Heart right ventricle (tissue), 16 donors: ENCODE measurements around the gene KCNQ5. TPM values are rescaled to one million over a fixed set of nuclear protein-coding genes. Genes with fewer than 3 reads are reported as not detected.

ENCODE experiments used
- ATAC-seq, 8 donors: fragments of 200-7000 bp; cut with Tn5 transposase; one replicate each; pipeline ENCODE4 v1.9.1; 2020; ENCODE audit warnings: mild to moderate bottlenecking in 8 of 8, moderate library complexity in 8 of 8, moderate number of reproducible peaks in 1 of 8
- DNase-seq, 2 donors: peaks; one replicate each; pipeline ENCODE4 v3.0.0-alpha.2; 2020
- H3K27ac ChIP-seq, 10 donors: fragments of 200-600 bp; sonication (generic) in 2 of 10; one replicate each; pipeline versions ENCODE4 v1.5.0 to v1.8.0; 2020 to 2022; ENCODE audit warnings: mild to moderate bottlenecking in 3 of 10
- H3K27me3 ChIP-seq, 7 donors: fragments of 200-600 bp; one replicate each; pipeline ENCODE4 v1.8.0; 2021 to 2022; ENCODE audit warnings: mild to moderate bottlenecking in 2 of 7
- H3K36me3 ChIP-seq, 9 donors: fragments of 200-600 bp; sonication (generic) in 1 of 9; one replicate each; pipeline versions ENCODE4 v1.5.0 to v1.8.0; 2020 to 2022; ENCODE audit warnings: mild to moderate bottlenecking in 2 of 9
- H3K4me1 ChIP-seq, 9 donors: fragments of 200-600 bp; sonication (generic) in 1 of 9; one replicate each; pipeline versions ENCODE4 v1.5.0 to v1.8.0; 2020 to 2022; ENCODE audit warnings: mild to moderate bottlenecking in 4 of 9
- H3K4me3 ChIP-seq, 10 donors: fragments of 200-600 bp; sonication (generic) in 2 of 10; one replicate each; pipeline versions ENCODE4 v1.5.0 to v1.8.0; 2020 to 2022; ENCODE audit warnings: mild to moderate bottlenecking in 7 of 10, moderate library complexity in 2 of 10
- H3K9me3 ChIP-seq, 11 donors: fragments of 200-600 bp in 10 of 11; sonication (generic) in 2 of 11; one replicate each; pipeline versions ENCODE4 v1.5.0 to v1.8.0; 2013 to 2022; ENCODE audit warnings: mild to moderate bottlenecking in 2 of 11, control low read depth in 1 of 11, moderate library complexity in 1 of 11
- WGBS, 2 donors: extraction: QIAGEN DNeasy Blood & Tissue Kit; methylation state at CpG; one replicate each; pipeline ENCODE4 v1.1.7; 2013; ENCODE audit warnings: inconsistent platforms in 1 of 2; 5-methylcytosine and 5-hydroxymethylcytosine counted together
- intact Hi-C, 10 donors: fragments of 100-400 bp; cut with DNase I; formaldehyde crosslinking; loops; one replicate each; pipeline versions ENCODE4 v1.11.1 to v1.14.2; 2022
- polyA plus RNA-seq, 2 donors: library from polyadenylated mRNA; stranded (reverse); fragments of 200-250 nt; gene quantifications; one replicate each; pipeline ENCODE4 v1.2.3, GENCODE V29; 2013
- total RNA-seq, 10 donors: library from RNA; stranded (reverse); fragmentation: NEBNext Ultra II Directional in 3 of 10; extraction: Animal tissue kit (Norgen Biotek cat#: 25700) in 3 of 10; gene quantifications; one replicate each; pipeline versions ENCODE4 v1.2.1 to v1.2.4, GENCODE V29; 2021 to 2023
- TF ChIP-seq, protein P1 (sequence below), 9 donors: fragments of 200-600 bp; sonication (generic) in 2 of 9; IDR thresholded peaks; one replicate each; pipeline versions ENCODE4 v1.5.0 to v1.8.0; 2021 to 2022; ENCODE audit warnings: antibody characterized with exemption in 9 of 9, mild to moderate bottlenecking in 5 of 9, moderate library complexity in 1 of 9
- donor health status: Arrhythmogenic right ventricular cardiomyopathy.
- donor health status: ischemic (EF 13 %, LVEDD 7.1; RV severe dilation, severe dysfunction).
- donor health status: healthy with polysubstance abuse.
- donor health status: DM: no; HTN: yes; CAD: no.
- donor health status: DM: no; HTN: no; CAD: no.
- donor health status: ischemic (EF 25% LVEDD 6.9; RV normal size, moderate dysfunction).
- donor health status: ischemic (EF 25% LVEDD 5.7; RV mildly dilated, moderate dysfunction).
- donor health status: healthy.
- donor health status: DM: yes; HTN: yes; CAD: no.
- donor health status: Ischemic cardiomyopathy.
- donor health status: ischemic (EF 35%, LVEDD 5.7; RV mildly dilated, moderate dysfunction).
- donor health status: nonischemic (EF 11% LVEDD 7.7; RV severe dilation, severe dysfunction).
- donor health status: DM: yes; HTN: yes; CAD: no.
- donor health status: PGD.
- donor health status: ischemic (EF 29% LVEDD 5.4; RV normal size, mild dysfunction).
- donor health status: nonischemic (EF 23%, LVEDD 6.1; RV moderate dilation, normal function).

KCNQ5 gene
- total and polyA plus RNA-seq, 12 donors, result under 0.01 to 0.15 (median 0.12) TPM; not detected in 9

DNA sequence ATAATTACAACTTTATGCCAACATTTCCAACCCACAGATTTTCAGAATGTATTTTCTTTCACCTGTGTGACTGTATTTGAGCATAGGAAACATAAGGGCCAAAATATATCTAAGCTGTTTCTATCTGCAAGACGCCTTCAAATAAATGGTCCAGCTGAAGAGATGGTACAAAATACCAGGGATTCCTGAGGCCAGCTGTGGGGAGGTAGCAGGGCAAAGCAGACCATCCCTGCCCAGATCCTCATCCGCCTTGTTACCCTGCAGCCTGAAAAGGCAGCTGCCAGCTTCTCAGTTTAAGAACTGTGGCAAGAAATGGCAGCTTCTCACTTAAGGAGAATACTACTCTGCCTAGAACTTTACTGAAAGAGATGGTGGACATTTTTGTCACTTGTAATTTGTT lies 460.1 kb downstream of the KCNQ5 start:
- H3K4me1 ChIP-seq, result no peaks in the 10 kb centered on the region
- no peaks in the 10 kb centered on the region for H3K27me3 ChIP-seq
- H3K9me3 ChIP-seq, result no peaks in the 10 kb centered on the region
- no peak for ATAC-seq
- no peak overlapping the region for H3K4me3 ChIP-seq
- no peaks in the 10 kb centered on the region for H3K36me3 ChIP-seq
- H3K27ac ChIP-seq, result no peak overlapping the region
- 69 to 76% methylated on average over 2 of the region's 2 CpGs for WGBS, 2 donors
- intact Hi-C loops, result no loop called here
- no peak for DNase-seq
- TF ChIP-seq, protein P1, sequence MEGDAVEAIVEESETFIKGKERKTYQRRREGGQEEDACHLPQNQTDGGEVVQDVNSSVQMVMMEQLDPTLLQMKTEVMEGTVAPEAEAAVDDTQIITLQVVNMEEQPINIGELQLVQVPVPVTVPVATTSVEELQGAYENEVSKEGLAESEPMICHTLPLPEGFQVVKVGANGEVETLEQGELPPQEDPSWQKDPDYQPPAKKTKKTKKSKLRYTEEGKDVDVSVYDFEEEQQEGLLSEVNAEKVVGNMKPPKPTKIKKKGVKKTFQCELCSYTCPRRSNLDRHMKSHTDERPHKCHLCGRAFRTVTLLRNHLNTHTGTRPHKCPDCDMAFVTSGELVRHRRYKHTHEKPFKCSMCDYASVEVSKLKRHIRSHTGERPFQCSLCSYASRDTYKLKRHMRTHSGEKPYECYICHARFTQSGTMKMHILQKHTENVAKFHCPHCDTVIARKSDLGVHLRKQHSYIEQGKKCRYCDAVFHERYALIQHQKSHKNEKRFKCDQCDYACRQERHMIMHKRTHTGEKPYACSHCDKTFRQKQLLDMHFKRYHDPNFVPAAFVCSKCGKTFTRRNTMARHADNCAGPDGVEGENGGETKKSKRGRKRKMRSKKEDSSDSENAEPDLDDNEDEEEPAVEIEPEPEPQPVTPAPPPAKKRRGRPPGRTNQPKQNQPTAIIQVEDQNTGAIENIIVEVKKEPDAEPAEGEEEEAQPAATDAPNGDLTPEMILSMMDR (IDR thresholded peaks at IDR 0.05), result no peak

DNA sequence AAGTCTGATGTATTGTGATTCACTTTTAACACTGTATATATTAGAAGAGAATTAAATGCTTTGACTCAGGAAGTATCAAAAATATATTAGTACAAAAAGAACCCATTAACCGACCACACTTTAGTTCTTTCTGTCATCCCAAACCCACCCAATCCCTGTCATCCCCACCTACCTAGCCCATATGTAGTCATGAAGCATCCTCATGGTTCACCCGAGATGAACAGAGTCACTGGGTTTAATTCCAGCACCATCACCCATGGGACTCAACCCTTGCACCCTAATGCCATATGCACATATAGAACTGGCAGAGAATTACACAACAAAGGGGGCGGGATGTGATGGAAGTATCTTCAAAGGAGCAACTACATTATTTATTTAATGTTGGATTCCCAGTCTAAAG lies 462.0 kb downstream of the KCNQ5 start:
- WGBS, 2 donors, result 79 to 82% methylated on average over 3 of the region's 3 CpGs
- intact Hi-C loops, result no loop called here
- Histone ChIP-seq H3K27ac (no peak overlapping the region), H3K27me3 (no peaks in the 10 kb centered on the region), H3K9me3 (no peaks in the 10 kb centered on the region), H3K36me3 (no peaks in the 10 kb centered on the region), H3K4me1 (no peaks in the 10 kb centered on the region), H3K4me3 (no peak overlapping the region)
- TF ChIP-seq, protein P1 (IDR thresholded peaks at IDR 0.05), result no peak
- ATAC-seq, result no peak
- no peak for DNase-seq

DNA sequence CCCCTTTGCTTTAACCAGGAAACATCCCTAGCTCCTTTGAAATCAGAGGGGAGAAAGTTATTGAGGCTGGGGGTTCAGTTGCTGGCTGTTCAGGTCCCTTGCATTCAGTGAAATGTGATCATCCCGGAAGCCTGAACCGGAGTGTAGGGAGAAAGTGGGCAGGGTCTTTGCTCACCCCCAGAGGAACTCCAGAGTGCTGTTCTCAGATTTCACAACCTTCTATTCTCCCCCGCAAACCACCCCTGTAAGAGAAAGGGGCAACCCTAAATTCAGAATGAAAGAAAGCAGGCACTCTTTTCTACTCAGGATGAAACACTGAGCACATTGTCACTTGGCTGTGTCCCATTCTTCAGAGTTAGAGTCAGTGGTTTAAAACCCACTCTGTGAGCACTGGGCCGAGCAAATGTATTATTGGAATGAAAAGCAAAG lies 463.6 kb downstream of the KCNQ5 start:
- Histone ChIP-seq H3K27ac (no peak overlapping the region), H3K4me3 (no peak overlapping the region), H3K4me1 (no peaks in the 10 kb centered on the region), H3K27me3 (no peaks in the 10 kb centered on the region), H3K36me3 (no peaks in the 10 kb centered on the region), H3K9me3 (peaks cover 0 to 2% (median 0%) of the 10 kb centered on the region in 11 donors)
- WGBS, 2 donors, result 50 to 57% methylated on average over 4 of the region's 4 CpGs
- ATAC-seq (no peak), DNase-seq (no peak)
- intact Hi-C loops, result no loop called here
- TF ChIP-seq, protein P1 (IDR thresholded peaks at IDR 0.05), result no peak

DNA sequence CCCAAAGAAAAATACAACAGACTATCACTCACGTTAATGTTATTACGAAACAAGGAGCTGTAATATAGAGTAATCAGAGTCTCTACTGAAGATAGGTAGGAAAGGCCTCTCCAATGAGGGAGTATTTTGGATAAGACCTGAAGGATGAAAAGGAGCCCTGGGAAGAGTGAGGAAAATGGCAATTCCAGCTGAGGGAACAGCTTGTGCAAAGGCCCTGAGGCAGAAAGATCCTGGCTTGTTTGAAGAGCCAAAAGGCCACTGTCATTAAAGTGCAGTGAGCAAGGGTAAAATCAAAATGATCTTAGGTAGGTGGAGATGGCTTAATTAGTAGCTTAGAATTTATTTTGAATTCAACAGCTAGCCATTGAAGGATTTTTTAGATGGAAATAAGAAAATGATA lies 464.9 kb downstream of the KCNQ5 start:
- 75 to 95% methylated on average over 2 of the region's 2 CpGs for WGBS, 2 donors
- Histone ChIP-seq H3K9me3 (peaks cover 0 to 12% (median 0%) of the 10 kb centered on the region in 11 donors), H3K27ac (no peak overlapping the region), H3K27me3 (no peaks in the 10 kb centered on the region), H3K4me3 (no peak overlapping the region), H3K4me1 (no peaks in the 10 kb centered on the region), H3K36me3 (no peaks in the 10 kb centered on the region)
- TF ChIP-seq, protein P1 (IDR thresholded peaks at IDR 0.05), result no peak
- ATAC-seq (no peak), DNase-seq (no peak)
- intact Hi-C loops, result no loop called here
